HuH-7.5 (cell line): ENCODE measurements around the gene IGFBP1.

Source experiments
- DNase-seq: peaks from one replicate; pipeline ENCODE4 v3.0.0; 2011; ENCODE audit warnings: low spot score

IGFBP1 gene

DNA sequence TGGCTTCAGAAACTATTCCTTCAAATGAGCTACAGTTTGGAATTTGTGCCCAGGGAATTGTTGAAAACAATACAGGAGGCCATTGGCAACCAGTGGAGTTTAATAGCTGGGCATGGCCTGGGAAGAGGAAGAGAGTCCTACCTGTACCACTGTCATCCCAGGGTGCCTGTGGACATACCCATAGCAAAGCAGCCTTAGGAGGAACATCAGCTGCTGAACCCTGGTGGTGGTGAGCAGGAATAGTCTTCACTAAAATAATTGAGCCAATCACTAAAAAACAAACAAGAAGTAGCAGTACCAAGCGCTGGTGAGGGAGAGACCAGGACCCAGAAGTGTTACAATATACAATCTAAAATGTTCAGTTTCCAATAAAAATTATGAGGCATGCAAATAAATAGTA, 14.5 kb downstream of the IGFBP1 start:
- DNase-seq = no peak

DNA sequence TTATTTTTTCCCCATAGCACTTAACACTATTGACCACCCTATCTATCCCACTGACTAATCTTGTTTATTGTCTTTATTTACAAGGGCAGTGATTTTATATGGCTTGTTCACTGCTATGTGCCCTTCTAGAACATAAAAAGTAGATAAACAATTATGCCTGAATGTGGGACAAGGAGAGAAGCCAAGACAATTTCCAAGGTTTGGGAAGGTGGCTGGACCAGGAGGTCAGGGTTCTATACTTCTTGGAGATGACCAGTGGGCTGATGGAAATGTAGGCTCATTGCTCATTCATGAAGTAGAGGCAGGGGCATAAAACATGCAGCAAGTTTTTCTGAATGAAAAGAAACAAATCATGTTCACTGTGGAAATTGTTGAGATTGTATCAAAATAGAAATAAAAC, 21.3 kb downstream of the IGFBP1 start:
- no peak for DNase-seq

DNA sequence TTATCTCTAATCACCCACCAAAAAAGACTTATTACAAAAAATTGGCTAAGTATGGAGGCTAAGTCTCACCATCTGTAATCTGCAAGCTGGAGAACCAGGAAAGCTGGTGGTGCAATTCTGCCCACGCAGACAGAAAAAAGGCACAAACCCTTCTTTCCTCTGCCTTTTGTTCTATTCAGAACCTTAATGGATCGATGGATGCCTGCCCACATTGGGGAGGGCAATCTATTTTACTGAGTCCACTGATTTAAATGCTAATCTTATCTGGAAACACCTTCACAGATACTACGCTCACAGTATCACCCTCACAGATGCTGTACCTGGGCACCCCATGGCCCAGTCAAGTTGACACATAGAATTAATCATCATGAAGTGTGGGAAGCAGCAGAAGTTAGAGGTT, 22.6 kb downstream of the IGFBP1 start:
- DNase-seq = no peak

DNA sequence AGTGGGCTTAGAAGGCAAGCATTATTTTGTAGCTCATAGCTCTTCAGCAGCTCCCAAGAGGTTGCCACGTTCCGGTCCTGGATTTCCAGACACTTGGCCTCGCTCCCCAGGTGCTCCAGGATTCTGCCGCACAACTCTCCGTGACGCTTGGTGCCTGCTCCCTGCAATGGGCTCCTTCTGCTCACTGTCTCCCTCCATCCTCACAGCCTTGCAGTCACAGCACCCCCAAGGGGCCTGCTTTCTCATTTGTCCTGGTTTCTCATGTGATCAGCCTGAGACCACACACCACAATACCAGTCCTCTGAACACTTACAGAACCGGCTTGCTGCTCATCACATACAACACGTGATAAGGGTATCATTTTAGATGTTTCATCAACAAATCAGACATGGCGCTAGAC, 23.0 kb downstream of the IGFBP1 start:
- DNase-seq = no peak

DNA sequence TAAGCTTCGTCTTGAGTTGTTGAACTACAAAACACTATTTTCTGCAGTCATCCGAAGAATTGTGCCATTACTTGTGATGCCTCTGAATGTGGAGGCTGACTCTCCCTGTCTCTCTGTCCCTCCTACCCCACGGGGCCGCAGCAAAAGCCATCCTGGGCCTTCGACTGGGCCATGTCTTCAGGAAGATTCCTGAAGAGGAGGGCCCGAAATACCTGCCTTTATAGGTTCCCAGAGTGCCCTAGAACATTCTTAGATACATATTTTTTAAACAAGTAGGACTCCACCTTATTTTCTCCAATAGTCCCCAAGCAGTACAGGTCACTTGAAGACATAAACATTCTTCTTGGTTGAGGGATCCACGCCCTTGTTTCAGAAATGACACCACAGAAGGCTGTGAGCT, 24.7 kb downstream of the IGFBP1 start:
- no peak for DNase-seq

DNA sequence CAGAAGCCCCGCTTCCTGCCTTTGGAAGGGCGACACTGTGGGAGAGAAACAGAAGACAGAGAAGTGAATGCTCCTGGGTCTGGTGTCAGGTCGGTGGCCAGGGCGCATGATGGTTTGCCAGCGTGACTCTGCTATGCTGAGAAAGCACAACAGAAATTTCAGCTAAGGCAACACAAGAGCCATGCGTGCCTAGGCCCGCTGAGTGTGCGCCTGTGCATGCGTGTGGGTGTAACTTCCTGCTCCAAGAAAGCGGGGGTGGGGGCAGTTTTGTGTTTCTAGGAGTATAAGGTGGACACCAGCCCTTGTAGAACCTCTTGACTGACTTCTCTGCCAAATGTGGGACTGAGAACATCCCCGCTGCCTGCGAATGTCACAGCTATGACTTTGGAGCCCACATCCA, 26.6 kb downstream of the IGFBP1 start:
- DNase-seq = no peak

DNA sequence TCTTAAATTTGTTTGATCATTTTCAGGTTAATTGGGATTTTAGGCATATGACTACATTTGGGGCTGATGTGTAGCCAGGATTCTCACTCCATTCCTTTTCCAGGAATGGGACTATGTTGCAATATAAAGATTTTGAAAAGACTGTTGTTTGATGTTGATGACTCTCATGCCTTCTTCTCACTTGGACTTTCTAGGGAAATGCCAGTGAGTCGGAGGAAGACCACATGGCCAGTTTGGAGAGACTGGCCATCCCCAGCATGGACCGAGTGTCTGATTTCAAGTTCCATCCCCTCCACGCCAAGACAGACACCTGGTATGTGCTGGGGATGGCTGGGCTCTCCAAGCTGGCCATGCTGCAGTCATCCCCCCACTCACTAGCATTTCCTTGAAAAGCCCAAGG, 27.3 kb downstream of the IGFBP1 start:
- no peak for DNase-seq

DNA sequence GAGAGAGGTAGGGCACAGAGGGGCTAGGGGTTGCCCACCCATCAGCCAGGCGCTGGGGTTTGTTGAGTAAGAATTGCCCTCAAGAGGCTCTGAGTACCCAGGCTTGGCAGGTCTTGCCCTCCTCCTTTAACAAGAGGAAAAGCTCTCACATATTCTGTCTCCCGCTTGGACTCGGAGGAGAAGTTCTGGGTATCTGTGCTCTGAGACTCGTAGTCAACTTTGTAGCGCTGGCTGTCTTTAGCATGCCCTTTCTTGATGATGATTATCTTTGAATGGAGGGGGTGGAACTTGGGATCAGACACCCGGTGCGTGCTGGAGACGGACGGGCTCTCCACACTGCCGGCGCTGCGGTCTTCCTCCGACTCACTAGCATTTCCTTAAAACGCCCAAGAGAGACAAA, 28.8 kb downstream of the IGFBP1 start:
- no peak for DNase-seq

DNA sequence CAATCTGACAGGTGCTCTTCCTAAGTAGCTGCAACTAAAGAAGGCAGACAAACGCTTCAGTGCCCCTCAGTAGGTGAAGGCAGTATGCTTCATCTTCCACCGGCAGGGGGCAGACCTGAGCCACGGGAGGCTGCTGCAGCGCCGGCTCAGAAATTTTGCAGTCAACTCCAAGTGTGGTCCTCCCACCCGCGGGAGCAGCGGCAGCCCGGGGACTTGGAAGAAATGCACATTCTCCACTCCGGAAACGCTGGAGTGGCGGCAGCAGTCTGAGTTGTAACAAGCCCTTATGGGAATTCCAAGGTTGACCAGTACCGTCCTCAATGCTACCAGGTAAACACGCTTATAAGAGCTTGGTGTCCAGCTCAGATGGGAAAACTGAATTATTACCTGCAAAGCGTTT, 29.4 kb downstream of the IGFBP1 start:
- peak; percentile 88 for DNase-seq

DNA sequence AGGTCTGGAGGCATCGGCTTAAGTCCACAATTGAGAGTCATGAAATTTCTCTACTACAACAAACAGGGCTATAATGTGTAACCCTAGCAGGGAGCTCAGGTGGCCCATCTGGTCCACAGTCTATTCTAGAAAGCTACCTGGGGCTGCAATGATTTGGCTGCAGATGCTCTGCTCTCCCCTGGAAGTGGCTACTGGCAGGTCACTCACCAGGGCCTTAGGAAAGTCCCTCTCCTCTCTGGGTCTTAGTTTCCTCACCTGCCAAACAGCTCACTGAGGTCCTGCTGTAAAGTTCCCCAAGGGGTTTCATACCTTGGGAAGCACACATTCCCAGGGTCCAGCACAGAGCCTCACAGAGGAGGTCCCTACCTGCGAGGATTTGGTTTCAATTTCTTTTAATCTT, 30.3 kb downstream of the IGFBP1 start:
- no peak for DNase-seq

DNA sequence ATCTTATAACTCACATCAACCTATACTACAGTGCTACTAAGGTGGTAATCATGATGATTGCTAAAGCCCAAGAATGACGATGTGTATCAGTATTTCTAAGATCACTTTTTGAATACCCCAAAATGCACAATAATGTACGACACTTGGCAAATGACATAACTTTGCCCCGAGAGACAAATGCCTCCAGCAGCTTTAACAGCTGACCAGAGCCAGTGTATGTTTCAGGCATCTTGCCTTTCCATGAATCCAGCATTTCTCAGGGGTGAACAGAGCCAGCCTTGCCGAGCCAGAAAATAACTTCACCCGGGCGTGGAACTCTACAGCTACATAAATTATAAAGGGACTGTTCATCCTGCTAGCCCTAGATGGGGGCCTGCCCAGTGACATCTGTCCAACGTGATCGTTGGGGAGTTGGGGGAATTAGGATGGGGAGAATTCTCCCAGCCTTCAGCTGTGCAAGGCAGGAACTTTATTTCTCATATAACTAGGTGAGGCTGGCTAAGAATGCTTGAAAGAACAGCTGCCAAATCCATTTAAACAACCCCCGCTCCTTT, 31.0 kb downstream of the IGFBP1 start:
- DNase-seq = no peak

DNA sequence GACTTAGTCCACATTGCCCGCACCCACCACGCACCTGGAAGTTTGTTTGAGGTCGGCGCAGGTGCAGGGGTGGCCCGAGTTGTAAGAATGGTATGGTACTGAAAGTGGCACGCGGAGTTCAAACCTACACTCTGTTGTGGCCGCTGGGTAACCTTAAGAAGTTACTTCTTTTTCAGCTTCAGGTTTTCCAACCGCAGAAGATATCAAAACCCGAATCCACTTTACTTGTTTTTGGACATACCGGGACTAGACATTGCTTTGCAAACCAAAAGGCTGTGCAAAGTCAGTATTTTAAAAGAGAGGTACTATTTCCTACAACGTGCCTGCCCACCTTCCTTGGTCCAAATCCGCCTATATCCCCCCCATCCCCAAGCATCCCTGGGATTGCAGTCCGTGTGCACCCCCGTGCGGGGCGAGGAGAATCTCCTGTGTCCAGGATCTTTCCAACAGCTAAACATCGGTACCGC, 31.7 kb downstream of the IGFBP1 start:
- DNase-seq = no peak

DNA sequence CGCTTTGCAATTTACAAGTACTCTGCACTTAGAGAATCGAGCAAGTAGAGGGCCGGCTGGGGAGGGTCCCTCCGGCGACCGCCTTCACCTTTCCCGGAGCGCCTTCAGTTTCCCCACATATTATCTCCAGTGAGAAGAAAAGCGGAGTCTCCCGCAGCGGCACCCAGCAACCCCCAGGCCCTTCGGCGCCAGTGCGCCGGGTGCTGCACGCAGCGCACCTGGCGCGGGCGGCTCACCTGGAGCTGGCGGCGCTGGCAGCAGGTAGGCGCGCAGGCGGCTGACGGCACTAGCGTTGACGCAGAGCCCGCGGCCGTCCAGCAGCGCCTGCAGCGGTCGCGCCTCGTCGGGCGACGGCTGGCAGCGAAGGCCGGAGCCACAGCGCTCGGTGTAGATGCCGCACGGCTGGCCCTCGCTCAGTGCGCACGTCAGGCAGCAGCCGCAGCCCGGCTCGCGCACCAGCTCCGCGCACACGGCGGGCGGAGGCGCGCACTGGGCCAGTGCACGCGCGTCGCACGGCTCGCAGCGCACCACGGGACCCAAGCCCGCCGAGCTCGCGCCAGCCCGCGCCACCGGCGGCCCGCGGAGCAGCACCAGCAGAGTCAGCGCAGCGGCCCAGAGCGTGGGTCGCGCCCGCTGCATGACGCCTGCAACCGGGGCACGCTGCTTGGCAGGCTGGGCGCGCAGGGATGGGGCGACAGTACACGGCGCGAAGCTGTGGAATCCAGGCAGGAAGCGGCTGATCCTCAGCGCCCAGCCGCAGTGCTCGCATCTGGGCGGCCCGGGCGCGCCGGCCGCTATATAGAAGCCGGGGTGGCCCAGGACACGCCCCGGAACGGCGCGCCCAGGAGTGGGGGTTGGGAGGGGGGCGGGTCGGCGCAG, 32.5 kb downstream of the IGFBP1 start, which contains the start of gene IGFBP3:
TSS of gene IGFBP3 (minus strand) at position 771 of the 879 bp plus-strand sequence. CDS start at position 639, 132 bp downstream.
- DNase-seq = peak; percentile 44

DNA sequence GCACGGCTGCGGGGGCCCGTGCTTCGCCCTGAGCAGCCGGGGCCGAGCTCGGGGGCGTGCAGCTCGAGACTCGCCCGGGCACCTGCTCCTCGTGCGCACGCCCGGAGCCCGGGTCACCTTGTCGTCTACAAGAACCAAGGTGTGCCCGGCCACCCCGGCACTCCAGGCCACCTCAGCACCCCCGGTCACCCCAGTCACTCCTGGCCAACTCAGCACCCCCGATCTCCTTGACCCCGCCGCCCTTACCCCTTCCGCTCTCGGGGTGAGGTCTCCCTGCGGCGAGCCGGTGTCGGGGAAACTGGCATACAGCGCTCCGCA, 33.1 kb downstream of the IGFBP1 start:
- DNase-seq = no peak

DNA sequence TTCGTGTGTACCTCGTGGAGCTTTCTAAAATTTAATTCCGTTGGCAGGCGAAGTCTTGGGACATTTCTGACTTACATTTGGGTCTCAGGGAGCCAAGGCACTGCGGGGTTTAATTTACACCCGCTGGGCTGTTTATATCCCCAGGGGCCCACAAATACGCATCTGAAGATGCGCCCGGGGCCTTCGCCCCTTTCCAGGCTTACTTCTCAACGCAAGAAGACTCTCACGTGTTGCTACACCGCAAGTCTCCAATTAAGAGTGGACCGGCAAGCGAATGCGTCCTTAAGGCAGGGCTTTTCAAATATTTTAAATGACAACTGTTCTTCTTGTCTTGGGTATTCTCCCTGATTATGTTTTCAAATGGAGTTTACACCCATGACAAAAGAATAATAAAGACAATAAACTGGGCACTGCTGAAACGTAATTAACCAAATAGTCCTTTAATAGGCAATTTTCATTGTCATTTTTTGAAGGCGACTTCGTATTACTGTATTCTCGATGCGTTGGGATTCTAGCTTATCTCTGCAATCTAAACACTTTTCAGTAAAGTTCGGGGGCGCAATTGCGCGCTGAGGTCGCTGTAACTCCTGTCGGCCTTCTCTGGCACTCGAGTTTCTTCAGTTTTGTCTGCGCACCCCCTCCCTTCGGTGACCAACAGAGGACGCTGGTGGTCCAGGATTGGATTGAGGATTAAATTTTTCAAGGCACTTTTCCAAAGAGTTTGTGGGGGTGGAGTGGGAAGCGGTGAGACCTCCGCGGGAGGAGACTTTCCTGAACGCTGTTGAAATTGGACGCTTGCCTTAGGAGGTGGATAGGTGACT, 33.6 kb downstream of the IGFBP1 start:
- peak; percentile 68 for DNase-seq

DNA sequence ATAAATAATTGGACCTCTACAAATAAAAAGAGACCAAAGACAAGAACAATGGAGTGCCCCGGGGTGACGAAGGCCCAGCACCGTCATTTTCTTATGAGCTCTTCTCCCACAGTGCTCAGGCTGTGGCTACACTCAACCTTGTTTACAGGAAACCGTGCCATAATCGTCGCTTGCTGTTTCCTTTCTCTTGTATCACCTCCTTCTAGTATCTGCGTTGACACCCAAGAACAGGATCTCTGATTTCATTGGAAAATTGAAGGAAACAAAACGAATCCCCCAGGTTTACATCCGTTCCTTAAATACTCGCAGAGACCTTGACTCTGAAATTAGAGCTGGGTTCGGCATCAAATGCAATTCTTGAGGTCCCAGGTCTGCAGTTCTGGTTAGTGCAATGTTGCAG, 34.5 kb downstream of the IGFBP1 start:
- no peak for DNase-seq

DNA sequence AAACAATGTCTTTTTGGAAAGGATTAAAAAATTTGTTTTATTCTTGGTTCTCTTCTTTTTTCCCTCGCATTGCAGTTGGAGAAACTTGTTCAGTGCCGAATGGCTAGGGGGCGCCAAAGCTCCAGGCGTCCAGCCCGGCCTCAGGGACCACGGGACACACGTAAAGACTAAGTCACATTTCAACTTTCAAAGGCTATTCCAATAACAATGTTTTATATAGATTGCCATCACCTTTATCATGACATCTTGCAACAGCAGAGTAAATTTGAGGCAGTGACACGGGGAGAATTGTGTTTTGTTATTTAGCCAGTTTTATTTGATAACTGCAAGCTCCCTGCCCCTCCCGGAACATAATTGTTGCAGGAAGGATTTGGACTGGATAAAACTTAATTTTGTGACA, 35.0 kb downstream of the IGFBP1 start:
- peak; percentile 57 for DNase-seq

DNA sequence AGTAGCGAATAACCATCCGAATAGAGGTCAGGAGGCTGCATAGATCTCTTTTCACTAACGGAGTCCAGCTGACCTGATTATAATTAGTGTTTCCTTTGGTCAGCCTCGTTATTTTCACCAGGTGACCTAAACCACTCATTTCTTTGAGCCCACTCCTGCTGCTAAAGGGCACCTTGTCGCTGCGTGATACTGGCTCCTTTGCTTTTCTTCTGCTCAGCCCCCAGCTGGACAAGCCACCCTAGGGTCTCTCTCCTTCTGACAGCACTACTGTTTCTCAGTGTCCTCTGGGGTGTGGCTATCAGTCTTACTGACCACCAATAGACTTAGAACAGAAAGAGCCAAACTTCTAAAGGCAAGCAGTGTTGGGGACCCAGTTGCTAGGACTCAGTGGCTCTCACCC, 35.5 kb downstream of the IGFBP1 start:
- no peak for DNase-seq

DNA sequence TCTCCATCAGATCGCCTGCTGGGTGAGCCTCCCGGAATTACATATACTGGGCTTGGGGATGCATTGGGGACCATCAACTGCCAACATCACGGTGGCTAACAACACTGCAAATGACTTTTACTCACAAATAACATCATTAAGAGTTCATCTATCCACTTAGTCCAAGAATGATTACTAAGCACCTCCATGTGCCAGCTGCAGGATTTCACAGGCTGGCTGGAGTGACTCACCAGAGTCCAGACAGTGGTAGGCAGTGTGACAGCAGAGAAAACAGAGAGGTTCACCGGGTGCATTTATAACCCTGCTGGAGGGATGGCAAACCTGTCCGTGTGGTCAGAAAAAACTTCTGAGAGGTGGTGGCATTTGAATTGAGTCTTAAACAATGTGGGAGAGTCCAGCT, 36.0 kb downstream of the IGFBP1 start:
- no peak for DNase-seq

DNA sequence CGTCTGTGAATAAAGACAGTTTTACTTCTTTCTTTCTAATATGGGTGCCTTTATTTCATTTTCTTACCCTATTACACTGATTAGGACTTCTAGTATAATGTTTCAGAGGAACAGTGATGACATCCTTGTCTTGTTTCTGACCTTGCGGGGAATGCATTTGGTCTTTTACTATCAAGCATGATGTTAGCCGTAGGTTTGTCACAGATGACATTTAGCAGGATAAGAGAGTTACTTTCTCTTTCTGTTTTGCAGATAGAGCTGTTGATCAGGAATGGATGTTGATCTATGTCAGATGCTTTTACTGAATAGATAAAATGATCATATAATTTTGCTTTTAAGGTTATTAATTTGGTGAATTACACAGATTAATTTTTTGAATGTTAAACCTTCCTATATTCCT, 39.4 kb downstream of the IGFBP1 start:
- no peak for DNase-seq

DNA sequence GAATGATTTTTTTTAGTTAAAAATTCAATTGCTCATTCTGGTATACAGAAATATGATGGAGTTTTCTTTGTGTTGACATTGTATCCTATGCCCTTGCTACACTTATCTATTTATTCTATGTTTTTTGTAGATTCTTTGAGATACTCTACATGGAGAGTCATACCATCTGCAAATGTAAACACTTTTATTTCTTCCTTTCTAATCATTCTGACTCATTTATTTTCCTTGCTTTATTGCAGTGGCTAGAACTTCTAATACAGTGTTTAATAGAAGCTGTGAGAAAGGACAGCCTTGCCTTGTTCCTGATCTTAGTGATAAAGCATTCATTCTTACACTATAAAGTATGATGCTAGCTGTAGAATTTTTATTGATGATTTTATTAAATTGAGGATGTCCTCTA, 42.7 kb downstream of the IGFBP1 start:
- no peak for DNase-seq

DNA sequence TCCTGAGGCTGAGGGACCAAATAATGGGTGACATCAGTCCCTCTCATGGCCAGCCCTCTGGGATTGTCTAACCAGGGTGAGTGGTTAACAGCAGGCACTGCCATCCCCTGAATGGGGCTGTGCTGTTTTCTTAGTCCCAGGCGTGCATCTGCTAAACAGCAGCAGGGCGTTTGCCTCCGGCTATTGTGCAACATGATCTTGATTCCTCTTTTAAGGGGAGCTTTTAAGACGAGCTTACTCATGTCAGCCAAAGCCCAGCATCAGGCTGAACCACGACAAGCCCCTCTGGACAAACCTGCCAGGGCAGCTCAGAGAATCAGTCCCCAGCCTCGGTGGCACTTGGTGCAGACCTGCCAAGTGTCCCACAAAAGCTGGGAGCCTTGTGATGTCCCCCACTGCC, 49.0 kb downstream of the IGFBP1 start:
- no peak for DNase-seq

DNA sequence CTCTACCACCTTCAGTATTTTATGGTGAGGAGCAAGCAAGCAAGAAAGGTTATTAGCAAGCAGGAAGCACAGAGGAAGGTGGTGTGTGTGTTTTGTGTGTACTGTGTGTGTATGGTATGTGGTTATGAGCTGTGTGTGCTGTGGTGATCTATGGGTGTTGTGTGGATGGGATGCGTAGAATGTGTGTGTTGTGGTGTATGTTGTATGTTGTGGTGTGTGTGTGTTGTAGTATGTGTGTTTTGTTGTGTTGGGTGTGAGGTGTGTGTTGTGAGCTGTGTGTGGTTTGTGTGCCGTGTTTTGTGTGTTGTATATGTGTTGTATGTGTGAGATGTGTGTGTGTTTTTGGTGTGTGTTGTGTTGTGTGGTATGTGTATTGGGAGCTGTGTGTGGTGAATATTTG, 49.6 kb downstream of the IGFBP1 start:
- no peak for DNase-seq
